GM12865 (cell line): ENCODE results near the gene DIP2C.

Experiments used
- DNase-seq: peaks from one replicate; pipeline ENCODE4 v3.0.0; 2010; ENCODE audit warnings: low read depth
- H3K4me3 ChIP-seq: 2 replicates; pipeline ENCODE4 v1.5.1; 2011; ENCODE audit warnings: mild to moderate bottlenecking, low read depth, low read length, control low read depth
- CTCF ChIP-seq: IDR thresholded peaks from 2 replicates; pipeline ENCODE4 v1.5.1; 2011; ENCODE audit warnings: low read length, control low read depth, low read depth, inconsistent platforms; ENCODE audit not compliant: insufficient read depth; ENCODE audit errors: missing control alignments

Gene DIP2C

GRCh38 chr10:624605-625332 is 64.7 kb downstream of the DIP2C start:
- TF ChIP-seq CTCF = no peak
- no peak for DNase-seq
- H3K4me3 ChIP-seq = no peak overlapping the region

DNA sequence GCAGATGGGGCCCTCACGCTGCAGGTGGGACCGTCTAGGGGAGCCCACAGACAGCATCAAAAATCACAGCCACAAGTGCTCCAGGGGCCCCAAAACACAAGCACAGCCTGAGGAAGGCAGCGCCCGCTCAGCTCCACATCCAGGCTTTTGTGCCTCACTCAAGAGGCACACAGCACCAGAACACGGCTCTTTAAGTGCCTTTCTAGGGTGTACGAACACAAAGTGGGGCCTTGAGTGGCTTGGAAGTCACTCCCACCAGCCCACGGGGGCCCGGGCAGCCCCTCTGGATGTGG is 65.2 kb downstream of the DIP2C start:
- H3K4me3 ChIP-seq = no peak overlapping the region
- no peak for TF ChIP-seq CTCF
- no peak for DNase-seq

GRCh38 chr10:623477-624311 is 65.8 kb downstream of the DIP2C start:
- no peak for DNase-seq
- TF ChIP-seq CTCF = no peak
- H3K4me3 ChIP-seq = no peak overlapping the region

- TF ChIP-seq CTCF = no peak
- no peak overlapping the region for H3K4me3 ChIP-seq
- no peak for DNase-seq
Measured at GRCh38 chr10:623014-623413, 66.5 kb downstream of the DIP2C start.

- no peak for TF ChIP-seq CTCF
- DNase-seq = no peak
- H3K4me3 ChIP-seq = no peak overlapping the region
Measured at GRCh38 chr10:621981-622740, 67.3 kb downstream of the DIP2C start.

DNA sequence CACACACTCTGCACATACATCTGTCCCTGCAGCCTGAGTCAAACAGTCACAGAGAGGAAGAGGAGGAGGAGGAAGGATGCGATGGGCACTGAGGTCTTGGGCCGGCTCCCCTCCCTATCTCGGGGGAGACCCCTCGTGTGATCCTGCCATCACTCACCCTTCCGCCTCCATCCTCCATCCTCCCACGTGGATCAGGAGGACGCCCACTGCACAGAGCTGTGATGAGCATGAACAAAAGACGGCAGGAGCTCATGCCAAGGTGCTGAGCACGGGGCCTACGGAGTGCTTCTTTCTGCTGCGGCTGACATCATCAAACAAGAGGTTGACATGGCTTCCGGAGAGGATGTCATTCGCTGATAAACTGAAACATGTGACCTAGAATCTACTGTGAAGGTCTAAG is 68.0 kb downstream of the DIP2C start:
- no peak for TF ChIP-seq CTCF
- no peak overlapping the region for H3K4me3 ChIP-seq
- DNase-seq = no peak
